Measurements from ENCODE around the gene PRDM4. TPM values are rescaled to one million over a fixed set of nuclear protein-coding genes. Genes with fewer than 3 reads are reported as not detected.
A peak's percentile ranks its signal among the peaks of the same experiment; 100 is the strongest.

The PRDM4 gene
- total and polyA plus RNA-seq, 2 of the 13 experiments (the other 11 are each of a cell fraction or from before 2014, with no cell fraction given) = 9.9 to 15.3 TPM

DNA sequence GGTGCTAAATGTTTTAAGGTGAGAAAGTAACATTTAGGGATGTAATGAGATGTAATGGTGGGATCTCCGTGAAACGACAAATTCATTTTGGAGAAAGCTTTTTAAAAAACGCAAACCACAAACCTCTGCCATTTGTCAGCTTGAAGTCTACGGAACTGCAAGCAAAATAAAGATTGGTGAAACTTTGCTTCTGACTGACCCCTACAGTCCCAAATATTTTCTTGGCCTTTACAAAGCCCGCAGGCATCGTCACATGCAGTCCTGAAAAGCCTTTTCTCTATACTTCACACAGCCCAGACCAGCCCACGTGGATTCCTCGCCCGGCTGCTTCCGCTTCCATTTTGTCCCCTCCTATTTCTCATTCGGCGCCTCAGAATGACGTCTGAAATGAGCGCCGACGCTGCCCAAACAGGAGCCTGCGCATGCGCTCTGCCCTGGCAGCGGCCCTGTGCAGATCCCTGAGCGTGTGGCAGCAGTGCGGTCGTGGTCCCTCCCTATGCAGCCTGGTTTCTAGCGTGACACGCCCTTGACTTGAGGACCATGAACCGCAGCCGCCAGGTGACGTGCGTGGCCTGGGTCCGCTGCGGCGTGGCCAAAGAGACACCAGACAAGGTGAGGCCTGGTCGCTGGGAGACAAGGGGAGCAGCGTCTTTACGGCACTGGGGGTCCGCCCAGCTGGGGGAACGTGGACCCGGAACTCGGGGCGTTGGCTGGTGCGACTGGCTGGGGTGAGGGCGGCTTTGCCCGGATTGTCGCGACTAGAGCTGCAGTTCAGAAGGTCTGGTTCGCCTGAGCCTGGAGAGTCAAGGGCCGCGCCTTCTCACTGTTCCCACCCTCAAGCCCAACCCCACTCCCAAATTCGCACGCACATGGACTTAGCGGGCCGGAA lies 75.3 kb downstream of the PRDM4 start, which contains the start of gene PWP1 (continued):
- TF ChIP-seq, protein P1, sequence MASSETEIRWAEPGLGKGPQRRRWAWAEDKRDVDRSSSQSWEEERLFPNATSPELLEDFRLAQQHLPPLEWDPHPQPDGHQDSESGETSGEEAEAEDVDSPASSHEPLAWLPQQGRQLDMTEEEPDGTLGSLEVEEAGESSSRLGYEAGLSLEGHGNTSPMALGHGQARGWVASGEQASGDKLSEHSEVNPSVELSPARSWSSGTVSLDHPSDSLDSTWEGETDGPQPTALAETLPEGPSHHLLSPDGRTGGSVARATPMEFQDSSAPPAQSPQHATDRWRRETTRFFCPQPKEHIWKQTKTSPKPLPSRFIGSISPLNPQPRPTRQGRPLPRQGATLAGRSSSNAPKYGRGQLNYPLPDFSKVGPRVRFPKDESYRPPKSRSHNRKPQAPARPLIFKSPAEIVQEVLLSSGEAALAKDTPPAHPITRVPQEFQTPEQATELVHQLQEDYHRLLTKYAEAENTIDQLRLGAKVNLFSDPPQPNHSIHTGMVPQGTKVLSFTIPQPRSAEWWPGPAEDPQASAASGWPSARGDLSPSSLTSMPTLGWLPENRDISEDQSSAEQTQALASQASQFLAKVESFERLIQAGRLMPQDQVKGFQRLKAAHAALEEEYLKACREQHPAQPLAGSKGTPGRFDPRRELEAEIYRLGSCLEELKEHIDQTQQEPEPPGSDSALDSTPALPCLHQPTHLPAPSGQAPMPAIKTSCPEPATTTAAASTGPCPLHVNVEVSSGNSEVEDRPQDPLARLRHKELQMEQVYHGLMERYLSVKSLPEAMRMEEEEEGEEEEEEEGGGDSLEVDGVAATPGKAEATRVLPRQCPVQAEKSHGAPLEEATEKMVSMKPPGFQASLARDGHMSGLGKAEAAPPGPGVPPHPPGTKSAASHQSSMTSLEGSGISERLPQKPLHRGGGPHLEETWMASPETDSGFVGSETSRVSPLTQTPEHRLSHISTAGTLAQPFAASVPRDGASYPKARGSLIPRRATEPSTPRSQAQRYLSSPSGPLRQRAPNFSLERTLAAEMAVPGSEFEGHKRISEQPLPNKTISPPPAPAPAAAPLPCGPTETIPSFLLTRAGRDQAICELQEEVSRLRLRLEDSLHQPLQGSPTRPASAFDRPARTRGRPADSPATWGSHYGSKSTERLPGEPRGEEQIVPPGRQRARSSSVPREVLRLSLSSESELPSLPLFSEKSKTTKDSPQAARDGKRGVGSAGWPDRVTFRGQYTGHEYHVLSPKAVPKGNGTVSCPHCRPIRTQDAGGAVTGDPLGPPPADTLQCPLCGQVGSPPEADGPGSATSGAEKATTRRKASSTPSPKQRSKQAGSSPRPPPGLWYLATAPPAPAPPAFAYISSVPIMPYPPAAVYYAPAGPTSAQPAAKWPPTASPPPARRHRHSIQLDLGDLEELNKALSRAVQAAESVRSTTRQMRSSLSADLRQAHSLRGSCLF (CRISPR knock-in tag; IDR thresholded peaks at IDR 0.05; ENCODE audit: borderline replicate concordance) = no peak; the same call in 1 of the 2 replicates
- TF ChIP-seq ZNF24 (IDR thresholded peaks at IDR 0.05) (no peak), ZNF329 (CRISPR knock-in tag; IDR thresholded peaks at IDR 0.05; ENCODE audit: low read depth) (no peak; the same call in 1 of the 2 replicates), MIER3 (CRISPR knock-in tag; IDR thresholded peaks at IDR 0.05; ENCODE audit: borderline replicate concordance) (peak; percentile 49; the same call in 1 of the 2 replicates), TAF15 (IDR thresholded peaks at IDR 0.05; ENCODE audit: low read depth, low read length, poor library complexity, severe bottlenecking) (peak; percentile 47), MEIS1 (CRISPR knock-in tag; IDR thresholded peaks at IDR 0.05; ENCODE audit: borderline replicate concordance) (peak; percentile 78; the same call in 1 of the 2 replicates), ZNF251 (CRISPR knock-in tag; IDR thresholded peaks at IDR 0.05) (no peak), FOXK1 (CRISPR knock-in tag; IDR thresholded peaks at IDR 0.05; ENCODE audit: borderline replicate concordance, low read depth) (peak; percentile 98), KDM5B (CRISPR knock-in tag; IDR thresholded peaks at IDR 0.05; ENCODE audit: borderline replicate concordance) (peak; percentile 84; the same call in 1 of the 2 replicates), ZNF775 (CRISPR knock-in tag; IDR thresholded peaks at IDR 0.05; ENCODE audit: borderline replicate concordance) (no peak), CBFB (CRISPR knock-in tag; IDR thresholded peaks at IDR 0.05) (peak; percentile 79; the same call in 1 of the 2 replicates), CBX5 (CRISPR knock-in tag; IDR thresholded peaks at IDR 0.05; ENCODE audit: borderline replicate concordance) (peak; percentile 79; the same call in 1 of the 2 replicates), MED8 (CRISPR knock-in tag; IDR thresholded peaks at IDR 0.05; ENCODE audit: insufficient replicate concordance) (peak; percentile 57), GZF1 (CRISPR knock-in tag; IDR thresholded peaks at IDR 0.05) (0 out of 2 replicates have a peak, but pooled peaks have one; percentile 74), ZNF441 (CRISPR knock-in tag; IDR thresholded peaks at IDR 0.05; ENCODE audit: borderline replicate concordance) (no peak; the same call in 1 of the 2 replicates)
- TF ChIP-seq, protein P2, sequence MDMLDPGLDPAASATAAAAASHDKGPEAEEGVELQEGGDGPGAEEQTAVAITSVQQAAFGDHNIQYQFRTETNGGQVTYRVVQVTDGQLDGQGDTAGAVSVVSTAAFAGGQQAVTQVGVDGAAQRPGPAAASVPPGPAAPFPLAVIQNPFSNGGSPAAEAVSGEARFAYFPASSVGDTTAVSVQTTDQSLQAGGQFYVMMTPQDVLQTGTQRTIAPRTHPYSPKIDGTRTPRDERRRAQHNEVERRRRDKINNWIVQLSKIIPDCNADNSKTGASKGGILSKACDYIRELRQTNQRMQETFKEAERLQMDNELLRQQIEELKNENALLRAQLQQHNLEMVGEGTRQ (IDR thresholded peaks at IDR 0.05; ENCODE audit: low read depth, low read length) = no peak
- TF ChIP-seq, protein P2 (CRISPR knock-in tag; IDR thresholded peaks at IDR 0.05; ENCODE audit: borderline replicate concordance) = peak; percentile 62; the same call in 1 of the 2 replicates
- TF ChIP-seq, protein P3, sequence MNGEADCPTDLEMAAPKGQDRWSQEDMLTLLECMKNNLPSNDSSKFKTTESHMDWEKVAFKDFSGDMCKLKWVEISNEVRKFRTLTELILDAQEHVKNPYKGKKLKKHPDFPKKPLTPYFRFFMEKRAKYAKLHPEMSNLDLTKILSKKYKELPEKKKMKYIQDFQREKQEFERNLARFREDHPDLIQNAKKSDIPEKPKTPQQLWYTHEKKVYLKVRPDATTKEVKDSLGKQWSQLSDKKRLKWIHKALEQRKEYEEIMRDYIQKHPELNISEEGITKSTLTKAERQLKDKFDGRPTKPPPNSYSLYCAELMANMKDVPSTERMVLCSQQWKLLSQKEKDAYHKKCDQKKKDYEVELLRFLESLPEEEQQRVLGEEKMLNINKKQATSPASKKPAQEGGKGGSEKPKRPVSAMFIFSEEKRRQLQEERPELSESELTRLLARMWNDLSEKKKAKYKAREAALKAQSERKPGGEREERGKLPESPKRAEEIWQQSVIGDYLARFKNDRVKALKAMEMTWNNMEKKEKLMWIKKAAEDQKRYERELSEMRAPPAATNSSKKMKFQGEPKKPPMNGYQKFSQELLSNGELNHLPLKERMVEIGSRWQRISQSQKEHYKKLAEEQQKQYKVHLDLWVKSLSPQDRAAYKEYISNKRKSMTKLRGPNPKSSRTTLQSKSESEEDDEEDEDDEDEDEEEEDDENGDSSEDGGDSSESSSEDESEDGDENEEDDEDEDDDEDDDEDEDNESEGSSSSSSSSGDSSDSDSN (CRISPR knock-in tag; IDR thresholded peaks at IDR 0.05) = peak; percentile 79
